ENCODE measurements around the gene SOX4. TPM values are rescaled to one million over a fixed set of nuclear protein-coding genes. Genes with fewer than 3 reads are reported as not detected.

The SOX4 gene
- total and polyA plus RNA-seq, 2 experiments from 2014 or later, result 164 to 235 TPM

DNA sequence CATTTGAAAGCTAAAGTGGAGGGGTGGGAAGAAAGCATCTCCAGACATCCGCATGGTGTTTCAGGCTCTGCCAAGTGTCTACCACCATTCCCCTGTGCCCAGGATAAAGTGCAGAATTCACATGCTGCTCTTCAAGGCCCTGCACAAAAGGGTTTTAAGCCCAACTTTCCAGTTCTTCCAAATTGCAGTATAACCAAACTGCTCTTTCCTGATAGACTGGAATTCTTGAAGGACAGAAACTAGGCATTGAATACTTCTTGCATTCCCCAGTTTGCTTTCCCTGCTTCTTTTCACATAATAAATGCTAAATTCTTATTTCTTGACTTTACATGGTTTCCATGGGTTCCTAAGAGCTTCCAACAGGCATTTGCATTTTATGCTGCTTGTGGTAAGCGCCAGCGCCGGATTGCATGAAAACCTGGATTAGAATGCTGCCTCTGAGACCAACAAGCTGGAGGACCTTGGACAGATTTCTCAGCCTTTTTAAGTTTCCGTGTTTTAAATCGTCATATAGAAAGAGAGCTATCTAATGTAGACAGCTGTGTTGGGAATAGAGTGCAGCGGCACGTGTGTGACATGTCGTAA lies 7.9 kb downstream of the SOX4 start (continued):
- TF ChIP-seq ZNF114 (CRISPR knock-in tag; IDR thresholded peaks at IDR 0.05) (no peak), ZNF331 (CRISPR knock-in tag; IDR thresholded peaks at IDR 0.05; ENCODE audit: low read depth) (no peak), JUNB (IDR thresholded peaks at IDR 0.05; ENCODE audit: unreplicated experiment) (no peak), EZH2 (IDR thresholded peaks at IDR 0.05; ENCODE audit: low read depth, unreplicated experiment) (no peak), CREB1 (CRISPR knock-in tag; IDR thresholded peaks at IDR 0.05; ENCODE audit: low read depth) (no peak), POLR2AphosphoS5 (IDR thresholded peaks at IDR 0.05; ENCODE audit: low read depth) (no peak)
- TF ChIP-seq, protein P1, sequence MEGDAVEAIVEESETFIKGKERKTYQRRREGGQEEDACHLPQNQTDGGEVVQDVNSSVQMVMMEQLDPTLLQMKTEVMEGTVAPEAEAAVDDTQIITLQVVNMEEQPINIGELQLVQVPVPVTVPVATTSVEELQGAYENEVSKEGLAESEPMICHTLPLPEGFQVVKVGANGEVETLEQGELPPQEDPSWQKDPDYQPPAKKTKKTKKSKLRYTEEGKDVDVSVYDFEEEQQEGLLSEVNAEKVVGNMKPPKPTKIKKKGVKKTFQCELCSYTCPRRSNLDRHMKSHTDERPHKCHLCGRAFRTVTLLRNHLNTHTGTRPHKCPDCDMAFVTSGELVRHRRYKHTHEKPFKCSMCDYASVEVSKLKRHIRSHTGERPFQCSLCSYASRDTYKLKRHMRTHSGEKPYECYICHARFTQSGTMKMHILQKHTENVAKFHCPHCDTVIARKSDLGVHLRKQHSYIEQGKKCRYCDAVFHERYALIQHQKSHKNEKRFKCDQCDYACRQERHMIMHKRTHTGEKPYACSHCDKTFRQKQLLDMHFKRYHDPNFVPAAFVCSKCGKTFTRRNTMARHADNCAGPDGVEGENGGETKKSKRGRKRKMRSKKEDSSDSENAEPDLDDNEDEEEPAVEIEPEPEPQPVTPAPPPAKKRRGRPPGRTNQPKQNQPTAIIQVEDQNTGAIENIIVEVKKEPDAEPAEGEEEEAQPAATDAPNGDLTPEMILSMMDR (conservative IDR thresholded peaks at IDR 0.05; ENCODE audit: low read depth in 2 of 2), result no peak
- TF ChIP-seq, protein P2, sequence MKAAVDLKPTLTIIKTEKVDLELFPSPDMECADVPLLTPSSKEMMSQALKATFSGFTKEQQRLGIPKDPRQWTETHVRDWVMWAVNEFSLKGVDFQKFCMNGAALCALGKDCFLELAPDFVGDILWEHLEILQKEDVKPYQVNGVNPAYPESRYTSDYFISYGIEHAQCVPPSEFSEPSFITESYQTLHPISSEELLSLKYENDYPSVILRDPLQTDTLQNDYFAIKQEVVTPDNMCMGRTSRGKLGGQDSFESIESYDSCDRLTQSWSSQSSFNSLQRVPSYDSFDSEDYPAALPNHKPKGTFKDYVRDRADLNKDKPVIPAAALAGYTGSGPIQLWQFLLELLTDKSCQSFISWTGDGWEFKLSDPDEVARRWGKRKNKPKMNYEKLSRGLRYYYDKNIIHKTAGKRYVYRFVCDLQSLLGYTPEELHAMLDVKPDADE (IDR thresholded peaks at IDR 0.05), result no peak
- TF ChIP-seq, protein P3, sequence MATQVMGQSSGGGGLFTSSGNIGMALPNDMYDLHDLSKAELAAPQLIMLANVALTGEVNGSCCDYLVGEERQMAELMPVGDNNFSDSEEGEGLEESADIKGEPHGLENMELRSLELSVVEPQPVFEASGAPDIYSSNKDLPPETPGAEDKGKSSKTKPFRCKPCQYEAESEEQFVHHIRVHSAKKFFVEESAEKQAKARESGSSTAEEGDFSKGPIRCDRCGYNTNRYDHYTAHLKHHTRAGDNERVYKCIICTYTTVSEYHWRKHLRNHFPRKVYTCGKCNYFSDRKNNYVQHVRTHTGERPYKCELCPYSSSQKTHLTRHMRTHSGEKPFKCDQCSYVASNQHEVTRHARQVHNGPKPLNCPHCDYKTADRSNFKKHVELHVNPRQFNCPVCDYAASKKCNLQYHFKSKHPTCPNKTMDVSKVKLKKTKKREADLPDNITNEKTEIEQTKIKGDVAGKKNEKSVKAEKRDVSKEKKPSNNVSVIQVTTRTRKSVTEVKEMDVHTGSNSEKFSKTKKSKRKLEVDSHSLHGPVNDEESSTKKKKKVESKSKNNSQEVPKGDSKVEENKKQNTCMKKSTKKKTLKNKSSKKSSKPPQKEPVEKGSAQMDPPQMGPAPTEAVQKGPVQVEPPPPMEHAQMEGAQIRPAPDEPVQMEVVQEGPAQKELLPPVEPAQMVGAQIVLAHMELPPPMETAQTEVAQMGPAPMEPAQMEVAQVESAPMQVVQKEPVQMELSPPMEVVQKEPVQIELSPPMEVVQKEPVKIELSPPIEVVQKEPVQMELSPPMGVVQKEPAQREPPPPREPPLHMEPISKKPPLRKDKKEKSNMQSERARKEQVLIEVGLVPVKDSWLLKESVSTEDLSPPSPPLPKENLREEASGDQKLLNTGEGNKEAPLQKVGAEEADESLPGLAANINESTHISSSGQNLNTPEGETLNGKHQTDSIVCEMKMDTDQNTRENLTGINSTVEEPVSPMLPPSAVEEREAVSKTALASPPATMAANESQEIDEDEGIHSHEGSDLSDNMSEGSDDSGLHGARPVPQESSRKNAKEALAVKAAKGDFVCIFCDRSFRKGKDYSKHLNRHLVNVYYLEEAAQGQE (IDR thresholded peaks at IDR 0.05; ENCODE audit: unreplicated experiment), result no peak

DNA sequence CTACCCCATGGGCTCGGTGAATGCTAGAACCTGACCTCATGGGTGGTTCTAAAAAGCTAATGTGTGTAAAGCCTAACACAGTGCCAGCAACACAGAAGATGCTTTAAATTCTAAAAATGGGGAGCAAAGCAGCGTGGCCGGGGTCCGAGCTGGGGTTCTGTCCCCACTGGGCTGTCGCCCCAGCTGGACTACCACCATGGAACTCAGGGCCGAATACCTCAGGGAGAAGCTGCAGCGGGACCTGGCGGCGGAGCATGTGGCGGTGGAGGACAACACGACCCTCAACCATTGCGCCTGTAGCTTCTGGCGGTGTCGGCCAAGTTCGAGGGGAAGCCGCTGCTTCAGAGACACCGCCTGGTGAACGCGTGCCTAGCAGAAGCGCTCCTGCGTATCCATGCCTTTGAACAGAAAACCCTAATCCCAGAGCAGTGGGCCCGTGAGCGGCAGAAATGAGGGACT lies 8.4 kb downstream of the SOX4 start:
- Mint-ChIP-seq H3K36me3 (ENCODE audit: low read depth) (peaks cover 40% of the 10 kb centered on the region), H3K4me3 (peak overlapping the region; percentile 27; the same call in 1 of the 3 replicates), H3K9me3 (peaks cover 3% of the 10 kb centered on the region), H3K27ac (peak overlapping the region; percentile 89), H3K27me3 (ENCODE audit: insufficient read depth, low read depth, poor library complexity) (peaks cover 17% of the 10 kb centered on the region), H3K4me1 (peaks cover 48% of the 10 kb centered on the region)
- ATAC-seq (peak; percentile 55), DNase-seq (ENCODE audit: low spot score) (peak; percentile 66)
- Histone ChIP-seq H2AFZ (no peak overlapping the region), H3K27me3 (ENCODE audit: insufficient read depth) (no peaks in the 10 kb centered on the region), H4K20me1 (replicated peaks; ENCODE audit: insufficient read depth) (peaks cover 7% of the 10 kb centered on the region; the same call in 1 of the 2 replicates), H3K27ac (ENCODE audit: low read depth) (peak overlapping the region; percentile 11; the same call in 1 of the 2 replicates), H3K36me3 (ENCODE audit: insufficient read depth) (peaks cover 5% of the 10 kb centered on the region; the same call in 1 of the 2 replicates), H3K4me3 (no peak overlapping the region), H3K4me1 (ENCODE audit: insufficient read depth) (peaks cover 25% of the 10 kb centered on the region), H3F3A (replicated peaks; ENCODE audit: low read depth) (peaks cover 20% of the 10 kb centered on the region), H3K9me2 (ENCODE audit: insufficient read depth) (no peaks in the 10 kb centered on the region), H3K4me2 (no peak overlapping the region), H3K79me2 (replicated peaks; ENCODE audit: insufficient read depth) (peaks cover 32% of the 10 kb centered on the region)
- TF ChIP-seq, protein P1 (conservative IDR thresholded peaks at IDR 0.05; ENCODE audit: low read depth in 2 of 2), result no peak; a peak in 1 of 4 replicates
- no peak for TF ChIP-seq ZNF114 (CRISPR knock-in tag; IDR thresholded peaks at IDR 0.05)
- TF ChIP-seq, protein P2 (IDR thresholded peaks at IDR 0.05), result no peak
- TF ChIP-seq NANOG (IDR thresholded peaks at IDR 0.05; ENCODE audit: borderline replicate concordance), result no peak
- no peak; the same call in none of the 2 replicates for TF ChIP-seq POLR2AphosphoS5 (IDR thresholded peaks at IDR 0.05; ENCODE audit: low read depth)
- no peak for TF ChIP-seq EZH2phosphoT487 (IDR thresholded peaks at IDR 0.05; ENCODE audit: unreplicated experiment)

Measured in GM23338 (cell line).